SKM-1 (cell line): ENCODE data around the gene COL5A1.

Source experiments
- DNase-seq: peaks from one replicate; lab custom pipeline; 2025; ENCODE audit not compliant: unreplicated experiment; lab: John Stamatoyannopoulos, UW

COL5A1 gene

DNA sequence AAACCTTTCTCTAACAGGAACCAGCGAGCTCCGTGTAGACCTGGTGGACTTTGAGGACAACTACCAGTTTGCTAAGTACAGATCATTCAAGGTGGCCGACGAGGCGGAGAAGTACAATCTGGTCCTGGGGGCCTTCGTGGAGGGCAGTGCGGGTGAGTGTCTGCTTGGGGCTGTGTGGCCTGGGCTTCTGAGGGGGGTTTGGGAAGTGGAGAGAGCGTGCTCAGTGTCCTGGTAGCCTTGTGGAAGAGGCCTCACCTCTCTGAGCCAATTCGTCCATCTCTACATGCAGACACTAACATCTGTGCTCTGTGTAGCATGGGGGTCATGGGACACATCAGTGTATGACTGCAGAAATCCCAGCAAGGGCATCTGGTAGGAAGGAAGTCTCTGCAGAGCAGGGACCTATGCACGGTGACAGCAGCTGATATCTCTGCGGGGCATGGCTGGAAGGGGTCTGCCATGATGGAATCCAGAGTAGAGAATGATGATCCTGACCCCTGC lies 244.9 kb downstream of the COL5A1 start:
- DNase-seq, result no peak

DNA sequence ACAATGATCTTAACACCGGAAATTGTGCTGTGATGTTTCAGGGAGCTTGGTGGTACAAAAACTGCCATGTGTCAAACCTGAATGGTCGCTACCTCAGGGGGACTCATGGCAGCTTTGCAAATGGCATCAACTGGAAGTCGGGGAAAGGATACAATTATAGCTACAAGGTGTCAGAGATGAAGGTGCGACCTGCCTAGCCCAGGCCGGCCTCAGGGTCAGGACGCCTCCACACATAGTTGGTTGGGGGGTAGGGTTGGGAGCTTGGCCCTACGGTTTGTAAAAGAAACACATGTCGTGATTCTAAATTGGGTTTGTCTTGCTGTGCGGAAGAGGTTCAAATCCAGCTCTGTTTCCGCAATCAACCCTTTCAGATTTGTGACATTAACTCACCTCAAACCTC lies 245.6 kb downstream of the COL5A1 start:
- DNase-seq, result no peak

- DNase-seq, result no peak
These were observed 246.3 kb downstream of the COL5A1 start for GRCh38 chr9:134887686-134888602.

GRCh38 chr9:134888603-134889190 lies 247.1 kb downstream of the COL5A1 start:
- DNase-seq, result no peak

DNA sequence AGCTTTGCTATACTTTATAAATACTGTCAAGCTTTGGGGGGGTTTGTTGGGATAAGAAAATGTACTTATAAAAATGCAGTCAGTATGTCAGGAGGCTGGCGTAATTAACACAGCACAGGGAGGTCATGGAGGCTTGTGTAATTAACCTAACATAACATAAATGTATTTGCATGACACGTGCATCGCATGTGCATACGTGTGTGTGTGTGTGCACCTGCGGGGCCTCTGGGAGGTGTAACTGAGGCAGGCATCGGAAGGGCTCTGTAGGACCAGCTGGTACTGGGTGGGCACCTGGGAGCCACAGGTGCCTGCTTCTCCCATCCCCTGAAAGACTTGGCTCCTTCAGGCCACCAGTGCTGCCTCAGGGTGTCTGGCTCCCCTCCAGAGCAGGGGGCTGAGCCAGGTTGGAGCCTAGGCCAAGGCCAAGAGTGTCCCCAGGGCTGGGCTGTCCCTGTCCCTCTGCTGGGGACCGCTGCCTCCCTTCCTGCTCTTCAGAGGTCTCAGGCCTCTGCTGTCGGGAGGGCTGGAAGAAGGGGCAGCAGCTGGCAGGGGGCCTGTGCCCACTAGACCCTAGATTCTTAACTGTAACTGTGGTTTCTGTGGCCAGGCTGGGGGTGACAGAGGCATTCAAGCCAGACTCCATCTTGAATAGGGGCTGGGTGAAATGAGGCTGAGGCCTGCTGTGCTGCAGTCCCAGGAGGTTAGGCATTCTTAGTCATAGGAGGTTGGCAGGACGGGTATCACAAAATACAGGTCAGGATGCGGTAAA lies 248.0 kb downstream of the COL5A1 start:
- no peak for DNase-seq

- DNase-seq, result no peak
These were observed 248.5 kb downstream of the COL5A1 start for GRCh38 chr9:134890155-134890495.

GRCh38 chr9:134891053-134891452 lies 249.4 kb downstream of the COL5A1 start:
- DNase-seq, result no peak

- DNase-seq, result no peak
These were observed 250.1 kb downstream of the COL5A1 start for GRCh38 chr9:134891713-134892112.

DNA sequence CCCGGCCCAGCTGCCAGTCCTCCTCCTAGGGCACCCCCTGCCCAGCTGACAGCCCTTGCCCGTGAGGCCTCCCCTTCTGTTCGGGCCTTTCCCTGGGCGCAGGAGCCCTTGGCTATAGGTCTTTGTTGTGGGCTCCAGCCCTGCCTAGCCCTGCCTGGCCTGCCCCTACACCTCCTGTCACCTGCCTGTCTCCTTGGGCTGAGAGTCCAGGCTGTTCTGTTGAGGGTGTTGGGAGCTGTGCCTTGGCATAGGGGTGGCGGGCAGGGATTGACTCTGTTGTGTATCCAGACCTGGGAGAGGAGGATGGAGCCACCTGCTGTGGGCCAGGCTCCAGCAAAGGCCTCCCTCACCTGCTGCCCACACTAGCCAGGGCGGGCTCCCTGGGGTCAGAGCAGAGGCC lies 250.6 kb downstream of the COL5A1 start:
- no peak for DNase-seq

- no peak for DNase-seq
These were observed 251.3 kb downstream of the COL5A1 start for GRCh38 chr9:134892820-134893420.
